SK-N-MC (cell line): ENCODE data around the gene KCNT1.

Source experiments
- EZH2 ChIP-seq: fragments of 200-600 bp; sonication (generic); IDR thresholded peaks from one replicate; pipeline ENCODE4 v1.6.1; 2017; ENCODE audit warnings: antibody characterized with exemption
- FOXP2 ChIP-seq: optimal IDR thresholded peaks from 2 replicates; pipeline ENCODE3; 2011; ENCODE audit warnings: mild to moderate bottlenecking, moderate library complexity; ENCODE audit not compliant: insufficient read depth; ENCODE audit errors: extremely low read length, control extremely low read depth

DNA sequence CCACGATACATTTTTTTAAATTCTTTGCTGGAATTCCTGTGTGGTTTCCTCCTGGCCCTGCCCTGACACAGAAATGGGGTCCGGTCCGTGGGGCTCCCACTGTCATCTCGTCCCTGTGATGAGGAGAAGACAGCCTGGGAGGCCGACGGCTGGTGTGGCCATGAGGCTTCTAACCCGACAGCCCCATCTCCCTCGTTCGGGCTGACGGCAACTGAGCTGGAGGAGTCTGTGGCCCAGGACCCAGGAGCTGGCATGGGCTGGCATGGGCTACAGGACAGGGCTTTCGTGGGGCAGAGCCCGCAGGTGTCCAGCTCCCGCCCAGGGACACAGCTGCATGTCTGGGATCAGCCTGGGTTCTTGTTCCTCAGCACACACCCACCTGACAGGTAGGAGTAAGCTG, 25.1 kb upstream of the KCNT1 start:
- no peak for TF ChIP-seq EZH2
- no peak for TF ChIP-seq FOXP2
